ENCODE measurements around the gene PLEKHA7. TPM values are rescaled to one million over a fixed set of nuclear protein-coding genes. Genes with fewer than 3 reads are reported as not detected.

Gene PLEKHA7
- total RNA-seq, 1 experiment from 2014 or later: 7.2 TPM

DNA sequence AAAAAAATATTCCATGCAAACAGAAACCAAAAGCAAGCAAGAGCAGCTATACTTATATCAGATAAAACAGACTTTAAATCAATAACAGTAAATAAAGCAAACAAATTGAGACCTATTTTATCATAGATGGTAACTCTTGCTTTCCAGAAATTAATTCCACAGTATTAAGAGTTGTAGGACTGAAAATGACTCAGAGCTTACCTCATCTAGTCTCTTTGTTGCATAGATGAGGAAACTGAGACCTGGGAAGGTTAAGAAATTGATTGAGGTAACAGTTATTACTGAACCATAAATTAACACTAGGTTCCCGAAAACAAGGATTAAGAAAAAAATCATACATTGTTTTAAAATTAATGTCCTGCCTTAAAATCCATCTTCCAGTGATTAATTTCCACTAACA is 123.8 kb downstream of the PLEKHA7 start:
- Histone ChIP-seq H3K9me3 (ENCODE audit: control insufficient read depth in 1 of 2, insufficient read depth in 1 of 2, low read depth in 1 of 2, low read length in 2 of 2) (peaks cover 9 to 11% of the 10 kb centered on the region in 2 experiments; a peak in 2 of 4 replicates), H3K79me2 (ENCODE audit: insufficient read depth, low read length) (no peaks in the 10 kb centered on the region), H3K27ac (ENCODE audit: low read depth, low read length) (no peak overlapping the region), H3K27me3 (ENCODE audit: insufficient read depth, low read length) (no peaks in the 10 kb centered on the region), H3K9ac (ENCODE audit: low read length) (no peak overlapping the region), H3K4me1 (ENCODE audit: control insufficient read depth in 1 of 2, insufficient read depth in 2 of 2, low read length in 2 of 2) (peaks cover 8 to 25% of the 10 kb centered on the region in 2 experiments), H2AFZ (ENCODE audit: low read depth, low read length, poor library complexity, severe bottlenecking) (no peak overlapping the region), H3K4me3 (replicated peaks in 1 of 2; ENCODE audit: low read depth in 1 of 2, low read length in 2 of 2) (no peak overlapping the region), H3K9me2 (ENCODE audit: insufficient read depth) (no peaks in the 10 kb centered on the region), H3K4me2 (ENCODE audit: low read length) (no peak overlapping the region), H3K36me3 (ENCODE audit: control insufficient read depth in 1 of 2, insufficient read depth in 2 of 2, low read length in 2 of 2) (no peaks in the 10 kb centered on the region), H4K20me1 (ENCODE audit: insufficient read depth) (no peaks in the 10 kb centered on the region)
- RAD21 ChIA-PET (ENCODE audit: low non-redundant PET in 1 of 2, low total read pairs in 2 of 2, uncharacterized antibody in 2 of 2, unreplicated experiment in 2 of 2): no interaction called here
- TF ChIP-seq, protein P1, sequence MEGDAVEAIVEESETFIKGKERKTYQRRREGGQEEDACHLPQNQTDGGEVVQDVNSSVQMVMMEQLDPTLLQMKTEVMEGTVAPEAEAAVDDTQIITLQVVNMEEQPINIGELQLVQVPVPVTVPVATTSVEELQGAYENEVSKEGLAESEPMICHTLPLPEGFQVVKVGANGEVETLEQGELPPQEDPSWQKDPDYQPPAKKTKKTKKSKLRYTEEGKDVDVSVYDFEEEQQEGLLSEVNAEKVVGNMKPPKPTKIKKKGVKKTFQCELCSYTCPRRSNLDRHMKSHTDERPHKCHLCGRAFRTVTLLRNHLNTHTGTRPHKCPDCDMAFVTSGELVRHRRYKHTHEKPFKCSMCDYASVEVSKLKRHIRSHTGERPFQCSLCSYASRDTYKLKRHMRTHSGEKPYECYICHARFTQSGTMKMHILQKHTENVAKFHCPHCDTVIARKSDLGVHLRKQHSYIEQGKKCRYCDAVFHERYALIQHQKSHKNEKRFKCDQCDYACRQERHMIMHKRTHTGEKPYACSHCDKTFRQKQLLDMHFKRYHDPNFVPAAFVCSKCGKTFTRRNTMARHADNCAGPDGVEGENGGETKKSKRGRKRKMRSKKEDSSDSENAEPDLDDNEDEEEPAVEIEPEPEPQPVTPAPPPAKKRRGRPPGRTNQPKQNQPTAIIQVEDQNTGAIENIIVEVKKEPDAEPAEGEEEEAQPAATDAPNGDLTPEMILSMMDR (IDR thresholded peaks at IDR 0.05 in 2 of 3, conservative IDR thresholded peaks at IDR 0.05 in 1 of 3; ENCODE audit: borderline replicate concordance in 1 of 3, insufficient read depth in 1 of 3, low read depth in 2 of 3, low read length in 2 of 3): no peak
- TF ChIP-seq, protein P2, sequence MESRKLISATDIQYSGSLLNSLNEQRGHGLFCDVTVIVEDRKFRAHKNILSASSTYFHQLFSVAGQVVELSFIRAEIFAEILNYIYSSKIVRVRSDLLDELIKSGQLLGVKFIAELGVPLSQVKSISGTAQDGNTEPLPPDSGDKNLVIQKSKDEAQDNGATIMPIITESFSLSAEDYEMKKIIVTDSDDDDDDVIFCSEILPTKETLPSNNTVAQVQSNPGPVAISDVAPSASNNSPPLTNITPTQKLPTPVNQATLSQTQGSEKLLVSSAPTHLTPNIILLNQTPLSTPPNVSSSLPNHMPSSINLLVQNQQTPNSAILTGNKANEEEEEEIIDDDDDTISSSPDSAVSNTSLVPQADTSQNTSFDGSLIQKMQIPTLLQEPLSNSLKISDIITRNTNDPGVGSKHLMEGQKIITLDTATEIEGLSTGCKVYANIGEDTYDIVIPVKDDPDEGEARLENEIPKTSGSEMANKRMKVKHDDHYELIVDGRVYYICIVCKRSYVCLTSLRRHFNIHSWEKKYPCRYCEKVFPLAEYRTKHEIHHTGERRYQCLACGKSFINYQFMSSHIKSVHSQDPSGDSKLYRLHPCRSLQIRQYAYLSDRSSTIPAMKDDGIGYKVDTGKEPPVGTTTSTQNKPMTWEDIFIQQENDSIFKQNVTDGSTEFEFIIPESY (IDR thresholded peaks at IDR 0.05; ENCODE audit: extremely low read depth, insufficient replicate concordance, low read length): no peak
- TF ChIP-seq, protein P3, sequence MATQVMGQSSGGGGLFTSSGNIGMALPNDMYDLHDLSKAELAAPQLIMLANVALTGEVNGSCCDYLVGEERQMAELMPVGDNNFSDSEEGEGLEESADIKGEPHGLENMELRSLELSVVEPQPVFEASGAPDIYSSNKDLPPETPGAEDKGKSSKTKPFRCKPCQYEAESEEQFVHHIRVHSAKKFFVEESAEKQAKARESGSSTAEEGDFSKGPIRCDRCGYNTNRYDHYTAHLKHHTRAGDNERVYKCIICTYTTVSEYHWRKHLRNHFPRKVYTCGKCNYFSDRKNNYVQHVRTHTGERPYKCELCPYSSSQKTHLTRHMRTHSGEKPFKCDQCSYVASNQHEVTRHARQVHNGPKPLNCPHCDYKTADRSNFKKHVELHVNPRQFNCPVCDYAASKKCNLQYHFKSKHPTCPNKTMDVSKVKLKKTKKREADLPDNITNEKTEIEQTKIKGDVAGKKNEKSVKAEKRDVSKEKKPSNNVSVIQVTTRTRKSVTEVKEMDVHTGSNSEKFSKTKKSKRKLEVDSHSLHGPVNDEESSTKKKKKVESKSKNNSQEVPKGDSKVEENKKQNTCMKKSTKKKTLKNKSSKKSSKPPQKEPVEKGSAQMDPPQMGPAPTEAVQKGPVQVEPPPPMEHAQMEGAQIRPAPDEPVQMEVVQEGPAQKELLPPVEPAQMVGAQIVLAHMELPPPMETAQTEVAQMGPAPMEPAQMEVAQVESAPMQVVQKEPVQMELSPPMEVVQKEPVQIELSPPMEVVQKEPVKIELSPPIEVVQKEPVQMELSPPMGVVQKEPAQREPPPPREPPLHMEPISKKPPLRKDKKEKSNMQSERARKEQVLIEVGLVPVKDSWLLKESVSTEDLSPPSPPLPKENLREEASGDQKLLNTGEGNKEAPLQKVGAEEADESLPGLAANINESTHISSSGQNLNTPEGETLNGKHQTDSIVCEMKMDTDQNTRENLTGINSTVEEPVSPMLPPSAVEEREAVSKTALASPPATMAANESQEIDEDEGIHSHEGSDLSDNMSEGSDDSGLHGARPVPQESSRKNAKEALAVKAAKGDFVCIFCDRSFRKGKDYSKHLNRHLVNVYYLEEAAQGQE (IDR thresholded peaks at IDR 0.05; ENCODE audit: low read depth): no peak
- TF ChIP-seq RAD21 (IDR thresholded peaks at IDR 0.05; ENCODE audit: low read depth) (no peak), SIN3A (IDR thresholded peaks at IDR 0.05; ENCODE audit: low read depth) (no peak), POLR2A (IDR thresholded peaks at IDR 0.05; ENCODE audit: borderline replicate concordance, extremely low read depth, insufficient read depth, insufficient read length) (no peak), SP1 (IDR thresholded peaks at IDR 0.05; ENCODE audit: low read depth) (no peak), EZH2phosphoT487 (IDR thresholded peaks at IDR 0.05; ENCODE audit: borderline replicate concordance) (no peak), SRF (IDR thresholded peaks at IDR 0.05; ENCODE audit: low read depth) (no peak), EGR1 (IDR thresholded peaks at IDR 0.05; ENCODE audit: low read depth) (no peak)
- POLR2A ChIA-PET: interaction anchor here (1.2 kb wide), 1 partner anchor 12 kb away, joined by 5 read pairs; no protein-coding TSS in a partner anchor
- CTCF ChIA-PET: no interaction called here
- no TSS peak for BruUV-seq (replicated peaks)
- ATAC-seq: no peak
- no peak for DNase-seq (ENCODE audit: low read depth, low spot score)
- intact Hi-C loops (cut with micrococcal nuclease): no loop called here
